GOT3 (cell line): Measurements from ENCODE around the gene KIF13A.

ENCODE experiments used
- DNase-seq: peaks from one replicate; lab custom pipeline; 2025; ENCODE audit warnings: mixed read lengths; lab: John Stamatoyannopoulos, UW

KIF13A gene

GRCh38 chr6:17721671-17722070, 265.8 kb downstream of the KIF13A start:
- no peak for DNase-seq

- no peak for DNase-seq
Observed at GRCh38 chr6:17719323-17720041, 268.0 kb downstream of the KIF13A start.

- no peak for DNase-seq
Observed at GRCh38 chr6:17716221-17716620, 271.2 kb downstream of the KIF13A start.

GRCh38 chr6:17714879-17715851, 272.3 kb downstream of the KIF13A start:
- peak; percentile 12 for DNase-seq

GRCh38 chr6:17714177-17714576, 273.3 kb downstream of the KIF13A start:
- DNase-seq: no peak

GRCh38 chr6:17712576-17712975, 274.9 kb downstream of the KIF13A start:
- DNase-seq: no peak

- no peak for DNase-seq
Observed at GRCh38 chr6:17710331-17710730, 277.1 kb downstream of the KIF13A start.

GRCh38 chr6:17709476-17709875, 278.0 kb downstream of the KIF13A start:
- no peak for DNase-seq
